ENCODE data around the gene SNRNP25.

Gene SNRNP25

DNA sequence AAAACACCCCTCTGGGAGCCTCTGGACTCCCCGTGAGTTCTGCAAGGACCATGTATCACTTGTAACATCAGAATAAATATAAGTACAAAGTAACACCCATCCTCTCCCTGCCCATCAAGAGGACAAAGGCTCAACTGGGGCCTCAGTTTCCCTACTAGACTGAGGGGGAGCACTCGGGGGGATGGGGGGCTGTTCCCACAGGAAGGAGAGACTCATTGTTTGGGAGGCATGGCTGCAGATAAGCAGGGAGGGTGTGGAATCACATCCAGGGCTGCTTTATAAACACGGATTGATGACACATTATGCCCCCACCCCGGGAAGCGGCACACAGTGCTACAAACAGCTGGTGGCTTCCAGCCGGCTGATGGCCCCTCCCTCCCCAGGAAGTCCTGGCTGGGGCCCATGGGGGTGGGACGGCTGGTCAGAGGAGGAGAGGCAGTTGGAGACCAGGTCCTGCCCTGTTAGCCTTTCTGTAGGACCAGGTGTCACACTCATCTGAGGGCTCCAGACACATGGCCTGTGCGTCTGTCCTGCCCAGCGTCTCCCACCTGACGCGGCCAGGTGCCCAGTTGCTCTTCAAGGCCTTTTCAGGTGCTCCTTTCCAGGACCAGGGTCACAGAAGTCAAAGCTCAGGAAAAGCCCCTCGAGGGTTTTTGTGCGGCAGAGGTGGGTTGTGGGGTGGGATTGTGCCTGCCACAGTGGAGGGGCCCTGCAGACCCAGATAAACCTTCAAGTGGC is 23.1 kb downstream of the SNRNP25 start:
- Histone ChIP-seq H3K9ac (ENCODE audit: insufficient read length) (no peak overlapping the region), H3K9me3 (ENCODE audit: low read depth, low read length) (no peaks in the 10 kb centered on the region), H3K27ac (peak overlapping the region; percentile 61), H3K4me3 (peak overlapping the region; percentile 54), H3K36me3 (ENCODE audit: insufficient read depth, low read length) (no peaks in the 10 kb centered on the region; the same call in 1 of the 2 replicates)
- TF ChIP-seq EZH2 (IDR thresholded peaks at IDR 0.05) (no peak), POLR2AphosphoS5 (IDR thresholded peaks at IDR 0.05; ENCODE audit: borderline replicate concordance, low read depth, low read length) (no peak), FOXP2 (optimal IDR thresholded peaks at IDR 0.05; ENCODE audit: control extremely low read depth, extremely low read length, insufficient read depth) (no peak)
- no peak for DNase-seq (ENCODE audit: low read depth, low spot score)

DNA sequence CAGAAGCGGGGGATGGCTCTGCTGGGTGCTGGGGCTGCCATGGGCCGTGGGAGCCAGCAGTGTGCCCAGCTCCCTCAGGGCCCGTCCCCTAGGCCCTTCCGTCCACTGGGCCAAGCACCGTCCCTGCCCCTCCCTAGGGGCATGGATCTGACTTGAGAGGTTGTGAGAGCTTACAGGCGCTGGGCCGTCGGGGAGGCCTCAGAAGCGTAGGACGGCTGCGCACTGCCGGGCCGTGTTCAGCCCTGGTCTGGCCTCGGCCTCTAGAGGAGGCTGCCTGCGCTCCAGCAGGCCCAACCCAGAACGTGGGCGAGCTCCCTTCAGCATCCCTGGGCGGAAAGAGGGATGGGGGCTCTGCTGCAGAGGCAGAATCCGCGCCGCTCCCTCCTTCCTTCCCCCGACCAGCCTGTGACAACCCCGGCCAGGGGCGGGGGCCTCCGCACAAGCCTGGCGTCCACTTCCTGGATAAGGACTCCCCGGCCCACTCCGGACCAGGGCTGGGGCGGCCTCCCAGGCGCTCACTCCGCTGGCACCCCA is 23.7 kb downstream of the SNRNP25 start:
- peak overlapping the region; percentile 89 for H3K4me3 ChIP-seq
- TF ChIP-seq POLR2AphosphoS5 (IDR thresholded peaks at IDR 0.05; ENCODE audit: borderline replicate concordance, low read depth, low read length) (no peak), FOXP2 (optimal IDR thresholded peaks at IDR 0.05; ENCODE audit: control extremely low read depth, extremely low read length, insufficient read depth) (no peak), EZH2 (IDR thresholded peaks at IDR 0.05) (no peak)
- peak overlapping the region; percentile 81 for H3K9ac ChIP-seq (ENCODE audit: insufficient read length)
- H3K27ac ChIP-seq, result no peak overlapping the region; the same call in 1 of the 2 replicates
- no peak for DNase-seq (ENCODE audit: low read depth, low spot score)
- H3K9me3 ChIP-seq (ENCODE audit: low read depth, low read length), result no peaks in the 10 kb centered on the region
- H3K36me3 ChIP-seq (ENCODE audit: insufficient read depth, low read length), result no peaks in the 10 kb centered on the region; the same call in 1 of the 2 replicates

DNA sequence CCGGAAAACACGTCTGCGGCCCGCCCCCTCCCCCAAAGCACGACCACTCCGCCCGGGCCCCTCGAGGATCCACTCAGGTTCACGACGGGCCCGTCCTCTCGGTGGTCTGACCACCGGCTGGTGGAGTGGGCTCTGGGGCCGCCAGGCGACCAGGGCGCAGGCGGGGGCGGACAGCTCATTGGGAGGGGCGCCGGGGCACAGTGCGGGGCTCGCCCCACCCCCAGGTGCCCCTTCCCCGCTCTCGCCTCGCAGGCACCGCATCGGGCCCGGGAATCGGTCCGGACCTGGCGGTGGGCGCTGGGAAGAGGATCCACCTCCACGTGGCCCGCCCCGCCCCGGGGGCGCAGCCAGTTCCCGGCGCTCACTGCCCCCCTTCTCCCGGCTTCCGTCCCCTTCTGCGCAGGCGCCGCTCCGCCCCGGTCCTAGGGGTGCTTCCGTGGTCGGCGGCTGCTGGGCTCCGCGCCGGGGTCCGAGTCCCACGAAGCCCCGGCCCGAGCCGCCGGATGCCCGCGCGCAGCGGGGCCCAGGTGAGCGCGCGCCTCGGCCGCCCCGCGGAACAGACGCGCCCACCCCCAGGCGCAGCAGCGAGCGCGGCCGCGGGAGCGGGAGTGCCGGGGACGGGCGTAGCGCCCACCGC is 24.3 kb downstream of the SNRNP25 start, which contains the start of gene MPG:
MPG (plus strand) TSS at position 419 of the 637 bp plus-strand sequence; CDS start at position 504, 85 bp downstream.
- Histone ChIP-seq H3K27ac (no peak within 1 kb of the TSS; the same call in 1 of the 2 replicates), H3K9ac (ENCODE audit: insufficient read length) (peak within 1 kb of the TSS; percentile 81), H3K9me3 (ENCODE audit: low read depth, low read length) (no peaks in the 10 kb centered on the region), H3K4me3 (peak within 1 kb of the TSS; percentile 89), H3K36me3 (ENCODE audit: insufficient read depth, low read length) (no peaks in the 10 kb centered on the region; the same call in 1 of the 2 replicates)
- no peak for TF ChIP-seq FOXP2 (optimal IDR thresholded peaks at IDR 0.05; ENCODE audit: control extremely low read depth, extremely low read length, insufficient read depth)
- no peak for TF ChIP-seq EZH2 (IDR thresholded peaks at IDR 0.05)
- peak; percentile 67; the same call in 1 of the 2 replicates for TF ChIP-seq POLR2AphosphoS5 (IDR thresholded peaks at IDR 0.05; ENCODE audit: borderline replicate concordance, low read depth, low read length)
- DNase-seq (ENCODE audit: low read depth, low spot score), result no peak

DNA sequence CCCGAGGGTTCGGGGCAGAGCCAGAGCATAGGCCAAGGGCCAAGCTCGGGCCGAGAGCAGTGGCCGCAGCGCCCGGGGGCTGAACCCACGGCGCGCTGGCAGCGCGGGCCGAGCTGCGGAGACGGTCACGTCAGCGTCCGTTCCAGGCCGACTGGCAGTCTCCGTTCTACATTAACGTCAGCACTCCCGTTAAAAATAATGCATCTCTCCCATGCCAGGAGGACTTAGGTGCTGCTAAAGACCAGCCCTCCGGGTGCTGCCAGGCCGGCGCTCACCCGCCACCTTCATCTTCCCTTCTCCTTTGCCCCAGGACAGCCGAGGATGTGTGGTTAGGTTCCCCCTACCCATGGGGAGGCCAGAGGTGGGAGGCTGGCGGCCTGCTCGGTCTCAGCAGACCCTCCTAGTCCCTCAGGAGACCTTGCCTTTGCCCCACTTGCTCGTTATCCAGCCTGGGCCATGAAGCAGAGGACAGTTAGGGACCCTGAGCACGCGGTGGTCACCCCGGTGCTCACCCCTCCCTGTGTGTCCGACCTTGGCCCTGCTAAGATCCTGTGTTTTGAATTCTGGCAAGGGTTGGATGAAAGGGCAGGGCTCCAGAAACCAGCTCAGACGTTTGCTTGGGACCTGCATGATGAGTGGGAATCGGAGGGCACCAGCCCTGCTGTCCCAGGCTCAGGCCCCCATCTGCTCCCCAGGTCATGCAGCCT is 25.0 kb downstream of the SNRNP25 start:
- Histone ChIP-seq H3K4me3 (peak overlapping the region; percentile 89), H3K36me3 (ENCODE audit: insufficient read depth, low read length) (no peaks in the 10 kb centered on the region; the same call in 1 of the 2 replicates), H3K27ac (no peak overlapping the region), H3K9ac (ENCODE audit: insufficient read length) (peak overlapping the region; percentile 81), H3K9me3 (ENCODE audit: low read depth, low read length) (no peaks in the 10 kb centered on the region)
- no peak for DNase-seq (ENCODE audit: low read depth, low spot score)
- TF ChIP-seq FOXP2 (optimal IDR thresholded peaks at IDR 0.05; ENCODE audit: control extremely low read depth, extremely low read length, insufficient read depth) (no peak), EZH2 (IDR thresholded peaks at IDR 0.05) (no peak), POLR2AphosphoS5 (IDR thresholded peaks at IDR 0.05; ENCODE audit: borderline replicate concordance, low read depth, low read length) (no peak)

DNA sequence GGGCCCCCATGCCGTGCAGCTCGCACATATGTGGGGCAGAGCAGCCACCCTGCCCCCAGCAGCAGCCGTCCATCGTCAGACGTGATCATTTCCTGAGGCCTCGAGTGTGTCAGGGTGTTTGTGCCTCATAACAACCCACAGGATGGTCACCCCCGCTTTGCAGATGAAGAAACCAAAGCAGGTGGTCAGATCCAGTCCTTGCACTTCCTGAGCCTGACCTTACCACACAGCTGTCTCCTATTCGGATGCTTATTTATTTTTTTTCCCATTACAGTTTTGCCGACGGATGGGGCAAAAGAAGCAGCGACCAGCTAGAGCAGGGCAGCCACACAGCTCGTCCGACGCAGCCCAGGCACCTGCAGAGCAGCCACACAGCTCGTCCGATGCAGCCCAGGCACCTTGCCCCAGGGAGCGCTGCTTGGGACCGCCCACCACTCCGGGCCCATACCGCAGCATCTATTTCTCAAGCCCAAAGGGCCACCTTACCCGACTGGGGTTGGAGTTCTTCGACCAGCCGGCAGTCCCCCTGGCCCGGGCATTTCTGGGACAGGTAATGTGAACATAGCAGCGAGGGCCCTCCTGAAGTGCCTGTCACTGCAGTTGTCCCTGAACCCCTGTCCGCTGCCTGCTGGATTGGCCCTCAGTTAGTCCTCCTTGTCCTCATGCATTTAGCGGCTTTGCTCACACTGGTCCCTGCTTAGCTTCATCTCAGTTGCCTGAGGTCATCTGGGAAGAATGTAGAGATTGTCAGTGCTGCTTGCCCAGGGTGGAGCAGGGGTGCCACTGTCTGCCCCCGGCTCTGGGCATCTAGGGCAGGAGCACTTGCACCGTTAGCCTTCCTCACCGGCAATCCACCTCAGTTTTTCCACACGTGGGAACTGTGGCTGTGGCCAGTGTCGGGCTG is 25.8 kb downstream of the SNRNP25 start:
- no peak for TF ChIP-seq POLR2AphosphoS5 (IDR thresholded peaks at IDR 0.05; ENCODE audit: borderline replicate concordance, low read depth, low read length)
- TF ChIP-seq FOXP2 (optimal IDR thresholded peaks at IDR 0.05; ENCODE audit: control extremely low read depth, extremely low read length, insufficient read depth), result no peak
- TF ChIP-seq EZH2 (IDR thresholded peaks at IDR 0.05), result no peak
- peak overlapping the region; percentile 89 for H3K4me3 ChIP-seq
- peak overlapping the region; percentile 15 for H3K9ac ChIP-seq (ENCODE audit: insufficient read length)
- H3K36me3 ChIP-seq (ENCODE audit: insufficient read depth, low read length), result no peaks in the 10 kb centered on the region; the same call in 1 of the 2 replicates
- no peak overlapping the region for H3K27ac ChIP-seq
- DNase-seq (ENCODE audit: low read depth, low spot score), result no peak
- no peaks in the 10 kb centered on the region for H3K9me3 ChIP-seq (ENCODE audit: low read depth, low read length)

DNA sequence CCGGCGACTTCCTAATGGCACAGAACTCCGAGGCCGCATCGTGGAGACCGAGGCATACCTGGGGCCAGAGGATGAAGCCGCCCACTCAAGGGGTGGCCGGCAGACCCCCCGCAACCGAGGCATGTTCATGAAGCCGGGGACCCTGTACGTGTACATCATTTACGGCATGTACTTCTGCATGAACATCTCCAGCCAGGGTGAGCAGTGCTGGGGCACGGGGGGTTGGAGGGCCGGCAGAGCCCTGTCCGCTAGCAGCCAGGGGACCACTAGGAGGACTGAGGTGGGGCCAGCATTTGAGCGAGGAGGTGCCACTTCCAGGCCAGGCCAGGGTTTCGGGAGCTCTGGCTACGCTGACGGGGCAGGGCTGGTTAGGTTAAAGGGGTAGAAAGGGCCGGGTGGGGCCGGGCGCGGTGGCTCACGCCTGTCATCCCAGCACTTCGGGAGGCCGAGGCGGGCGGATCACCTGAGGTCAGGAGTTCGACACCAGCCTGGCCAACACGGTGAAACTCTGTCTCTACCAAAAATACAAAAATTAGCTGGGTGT is 29.5 kb downstream of the SNRNP25 start:
- no peak for TF ChIP-seq EZH2 (IDR thresholded peaks at IDR 0.05)
- TF ChIP-seq POLR2AphosphoS5 (IDR thresholded peaks at IDR 0.05; ENCODE audit: borderline replicate concordance, low read depth, low read length), result no peak
- TF ChIP-seq FOXP2 (optimal IDR thresholded peaks at IDR 0.05; ENCODE audit: control extremely low read depth, extremely low read length, insufficient read depth), result no peak

More for the DNA sequence above, 29.5 kb downstream of the SNRNP25 start:
- H3K36me3 ChIP-seq (ENCODE audit: insufficient read depth, low read length), result peaks cover 6% of the 10 kb centered on the region; the same call in 1 of the 2 replicates
- H3K9me3 ChIP-seq (ENCODE audit: low read depth, low read length), result no peaks in the 10 kb centered on the region
- H3K27ac ChIP-seq, result no peak overlapping the region
- no peak overlapping the region for H3K9ac ChIP-seq (ENCODE audit: insufficient read length)
- no peak for DNase-seq (ENCODE audit: low read depth, low spot score)
- H3K4me3 ChIP-seq, result no peak overlapping the region

Measured in SK-N-MC (cell line).